Hematopoietic multipotent progenitor cell treated with erythropoietin and hydrocortisone succinate and interleukin-3 and kit ligand, for 15 days (in vitro differentiated cells): Measurements from ENCODE around the gene SLC25A33.

Source experiments
- DNase-seq: peaks from one replicate; pipeline ENCODE4 v3.0.0-alpha.2; 2015; ENCODE audit warnings: low spot score

The SLC25A33 gene

DNA sequence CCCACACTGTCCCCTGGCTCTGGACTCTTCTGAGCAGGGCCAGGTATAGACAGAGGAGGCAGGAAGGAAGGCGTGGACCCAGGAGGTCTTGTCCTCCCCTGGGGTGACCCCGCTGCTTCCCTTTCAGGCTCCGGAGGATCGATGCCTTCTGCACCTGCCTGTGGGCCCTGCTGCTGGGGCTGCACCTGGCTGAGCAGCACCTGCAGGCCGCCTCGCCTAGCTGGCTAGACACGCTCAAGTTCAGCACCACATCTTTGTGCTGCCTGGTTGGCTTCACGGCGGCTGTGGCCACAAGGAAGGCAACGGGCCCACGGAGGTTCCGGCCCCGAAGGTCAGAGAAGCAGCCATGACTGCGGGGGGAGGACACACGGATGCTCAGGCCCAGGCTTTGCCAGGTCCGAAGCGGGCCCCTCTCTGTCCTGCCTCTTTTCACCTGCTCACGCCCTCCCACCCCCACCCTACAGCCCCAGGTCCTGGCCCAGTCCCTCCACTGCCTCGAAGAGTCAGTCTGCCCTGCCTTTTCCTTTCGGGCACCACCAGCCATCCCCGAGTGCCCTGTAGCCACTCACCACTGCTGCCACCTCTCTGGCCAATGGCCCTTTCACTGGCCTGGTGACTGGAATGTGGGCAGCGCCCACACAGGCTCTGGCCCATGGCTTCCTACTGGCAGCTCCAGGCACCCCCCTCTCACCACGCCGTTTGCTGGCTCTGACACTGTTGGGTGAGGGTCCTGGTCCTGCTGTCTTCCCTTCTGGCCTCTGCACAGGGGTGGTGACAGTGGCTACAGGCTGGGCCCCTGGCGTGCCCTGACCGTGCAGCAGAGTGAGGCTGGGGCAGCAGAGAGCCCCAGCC lies 62.9 kb downstream of the SLC25A33 start:
- no peak for DNase-seq

DNA sequence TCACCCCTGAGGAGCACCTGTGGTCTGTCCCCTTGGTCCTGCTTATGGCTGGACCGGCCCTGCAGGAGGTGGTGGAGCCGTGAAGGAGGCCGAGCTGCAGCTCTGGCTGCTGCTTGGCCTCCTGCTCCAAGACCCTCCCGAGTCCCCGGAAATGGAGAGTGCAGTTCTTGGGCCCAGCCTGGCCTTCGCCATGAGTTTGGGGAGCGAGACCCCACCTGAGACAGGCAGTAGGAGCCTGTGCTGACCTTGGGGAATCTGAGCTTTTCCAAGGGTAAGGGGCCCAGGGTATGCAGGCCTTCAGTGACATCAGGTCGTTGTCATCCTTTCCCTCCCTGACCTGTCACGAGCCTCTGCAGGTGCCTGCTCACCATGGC lies 63.5 kb downstream of the SLC25A33 start:
- DNase-seq = no peak

DNA sequence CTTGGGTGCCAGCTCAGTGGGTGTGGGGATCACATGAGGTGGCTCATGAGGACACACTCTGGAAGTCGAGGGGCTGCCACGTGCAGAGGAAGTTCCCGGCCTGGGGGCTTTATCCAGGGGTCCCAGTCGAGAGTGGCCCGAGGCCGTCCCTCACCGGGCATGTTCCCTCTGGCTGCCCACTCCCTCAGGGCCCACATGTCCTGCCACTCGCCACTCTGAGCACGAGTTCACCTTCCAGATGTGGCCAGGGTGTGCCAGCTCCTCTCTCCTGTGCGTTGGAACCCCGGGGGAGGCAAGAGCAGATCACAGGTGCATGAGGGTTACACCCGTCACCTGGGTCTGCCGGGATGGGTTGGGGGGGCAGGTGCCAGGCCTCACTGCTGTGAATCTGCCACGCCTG lies 64.0 kb downstream of the SLC25A33 start:
- no peak for DNase-seq

DNA sequence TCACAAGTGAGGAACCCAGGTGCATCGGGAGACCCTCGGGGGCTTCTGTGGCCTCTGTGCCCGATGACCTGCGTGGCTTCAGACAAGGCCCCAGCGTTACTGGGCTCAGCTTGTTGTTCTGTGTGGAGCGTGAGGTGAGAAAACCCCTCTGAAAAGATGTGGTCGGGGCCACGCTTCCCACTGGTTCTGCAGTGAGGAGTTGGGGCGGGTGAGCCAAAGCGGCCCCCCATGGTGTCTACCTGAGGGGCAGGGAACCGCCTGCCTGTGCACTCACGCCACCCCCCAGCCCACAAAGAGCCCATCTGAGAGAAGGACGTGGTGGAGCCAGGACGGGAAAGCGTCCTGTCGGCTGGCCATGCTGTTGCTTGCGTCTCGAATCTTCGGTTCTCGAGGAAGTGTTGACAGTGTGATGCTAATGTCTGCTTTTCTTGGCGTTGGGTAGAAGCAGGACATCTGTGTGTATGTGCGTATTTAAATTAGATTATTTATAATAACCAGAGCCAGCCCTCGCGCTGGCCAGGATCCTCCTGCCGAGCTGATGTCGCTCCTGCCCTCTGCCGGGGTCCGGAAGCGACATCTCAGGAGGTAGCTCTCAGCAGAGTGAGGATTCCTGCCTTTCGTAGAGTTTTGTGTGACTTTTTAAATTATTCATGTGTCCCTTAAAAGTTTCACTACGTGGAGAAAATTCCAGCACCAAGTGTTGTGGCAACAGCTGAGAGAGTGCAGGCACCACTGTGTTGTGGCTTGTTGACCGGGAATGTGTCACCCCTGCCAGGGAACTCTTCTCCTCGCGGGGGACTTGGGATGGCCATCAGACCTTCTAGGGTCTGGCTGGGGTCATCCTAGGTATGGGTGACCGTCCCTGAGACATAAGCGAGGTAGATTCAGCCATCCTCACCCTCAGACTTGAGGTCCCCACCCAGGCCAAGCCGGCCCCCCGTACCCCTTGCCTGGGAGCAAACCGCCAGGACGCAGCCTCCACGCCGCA lies 64.8 kb downstream of the SLC25A33 start:
- no peak for DNase-seq

DNA sequence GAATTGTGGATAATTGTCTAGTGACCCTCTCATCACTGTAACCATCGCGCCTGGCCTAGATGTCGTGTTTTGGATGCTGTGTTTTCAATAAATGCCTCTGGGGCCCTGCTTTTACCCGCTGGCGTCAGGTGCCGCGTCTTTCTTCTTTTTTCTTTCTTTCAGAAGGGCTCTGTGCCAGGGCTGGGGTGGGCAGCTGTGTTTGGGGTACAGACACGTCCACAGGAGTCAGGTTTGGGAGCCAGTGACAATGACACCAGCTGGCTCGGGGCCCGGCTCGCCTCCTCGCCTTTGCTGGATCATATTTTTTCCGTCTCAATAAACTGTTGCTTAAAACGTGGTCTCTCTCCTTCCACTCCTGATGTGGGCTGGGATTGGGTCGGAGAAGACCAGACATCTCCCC lies 65.6 kb downstream of the SLC25A33 start:
- no peak for DNase-seq

DNA sequence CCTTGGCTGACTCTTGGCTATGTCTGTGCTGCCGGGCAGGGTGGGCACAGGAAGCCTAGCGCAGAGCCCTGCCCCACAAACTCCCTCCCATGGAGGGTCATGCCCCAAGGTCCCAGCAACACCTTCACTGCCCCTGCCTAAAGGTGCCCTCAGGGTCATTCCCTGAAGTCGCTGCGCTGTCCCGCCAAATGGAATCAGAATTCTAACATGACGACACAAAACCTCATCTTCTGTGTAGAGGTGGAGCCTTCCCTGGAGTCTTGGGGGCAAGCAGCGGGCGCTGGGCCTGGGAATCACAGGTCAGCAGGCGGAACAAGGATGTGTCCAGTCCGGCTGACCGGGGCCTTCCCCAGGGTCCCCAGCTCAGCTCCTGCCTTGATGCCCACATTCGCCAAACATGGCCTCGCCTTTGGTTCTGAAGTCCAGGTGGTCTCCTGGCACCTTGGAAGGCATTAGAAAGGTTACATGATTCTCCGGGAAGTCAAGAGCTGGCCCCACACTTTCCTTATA lies 66.7 kb downstream of the SLC25A33 start:
- no peak for DNase-seq

DNA sequence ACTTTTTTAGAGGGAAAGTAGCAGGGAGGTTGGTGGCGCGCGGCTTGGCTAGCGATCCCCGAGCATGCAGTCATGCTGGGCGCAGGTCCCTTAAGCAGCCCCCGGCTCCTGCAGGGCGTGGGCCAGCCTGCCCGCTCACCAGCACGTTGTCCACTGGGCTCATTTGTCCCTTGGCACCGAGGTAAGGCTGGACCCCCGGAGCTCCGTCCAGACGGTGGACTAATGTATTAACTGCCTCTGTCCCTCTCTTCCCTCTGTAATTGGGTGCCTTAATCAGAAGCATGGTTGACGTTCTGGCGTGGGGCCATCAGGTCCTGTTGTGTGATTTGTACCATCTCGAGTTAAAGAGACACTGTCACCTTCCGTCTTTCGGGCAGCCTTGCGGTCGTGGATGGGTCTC lies 67.2 kb downstream of the SLC25A33 start:
- no peak for DNase-seq

DNA sequence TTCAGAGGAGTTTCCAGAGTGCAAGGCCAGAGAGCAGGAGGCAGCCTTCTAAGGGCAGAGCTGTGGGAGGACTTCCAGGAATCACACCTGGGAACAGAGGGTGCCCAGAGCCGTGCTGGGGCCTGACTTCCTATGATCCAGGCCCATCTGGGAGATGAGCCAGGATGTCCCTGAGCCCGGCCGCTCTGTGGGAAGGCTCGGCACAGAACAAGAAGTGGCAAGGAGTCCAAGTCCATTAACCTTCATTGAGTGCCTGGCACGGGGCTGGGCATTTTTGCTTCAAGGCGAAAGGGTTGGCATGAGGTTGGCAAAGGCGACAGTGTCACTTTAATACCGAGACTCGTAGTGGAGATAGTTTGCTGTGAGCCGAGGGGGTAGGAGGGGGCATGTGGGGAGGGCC lies 67.7 kb downstream of the SLC25A33 start:
- DNase-seq = no peak

DNA sequence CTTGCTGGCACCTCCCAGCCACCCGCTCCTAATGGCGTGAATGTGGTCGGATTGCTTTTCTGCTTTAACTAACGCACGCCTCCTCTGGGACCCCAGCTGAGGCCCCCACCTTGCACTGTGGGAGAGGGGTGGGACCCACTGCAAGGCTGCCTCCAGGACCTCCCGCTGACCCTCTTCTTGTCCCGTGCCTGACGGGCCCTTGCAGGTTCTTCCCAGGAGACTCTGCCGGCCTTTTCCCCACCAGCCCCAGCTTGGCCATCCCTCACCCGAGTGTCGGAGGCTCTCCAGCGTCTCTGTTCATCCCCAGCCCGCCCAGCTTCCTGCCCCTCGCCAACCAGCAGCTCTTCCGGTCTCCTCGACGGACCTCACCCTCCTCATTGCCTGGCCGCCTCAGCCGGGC lies 68.1 kb downstream of the SLC25A33 start:
- DNase-seq = no peak

DNA sequence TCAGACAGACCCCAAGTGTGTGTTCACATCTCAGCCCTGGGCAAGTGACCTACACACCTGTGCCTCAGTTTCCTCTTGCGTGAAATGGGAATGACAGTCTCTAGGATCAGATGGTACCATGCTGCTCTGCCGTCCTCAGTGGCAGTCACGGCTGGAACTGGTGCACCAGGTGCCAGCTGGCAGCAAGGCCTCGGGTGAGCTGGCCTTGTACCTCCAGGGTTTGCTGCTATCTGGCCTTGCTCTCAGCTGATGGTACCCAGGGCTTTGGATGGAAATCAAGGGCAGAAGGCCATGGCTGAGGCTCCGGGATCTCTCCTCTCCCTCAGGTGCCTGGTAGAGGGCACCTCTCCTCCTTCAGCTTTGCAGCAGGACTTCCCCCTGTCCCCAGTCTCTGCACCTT lies 70.7 kb downstream of the SLC25A33 start:
- no peak for DNase-seq

DNA sequence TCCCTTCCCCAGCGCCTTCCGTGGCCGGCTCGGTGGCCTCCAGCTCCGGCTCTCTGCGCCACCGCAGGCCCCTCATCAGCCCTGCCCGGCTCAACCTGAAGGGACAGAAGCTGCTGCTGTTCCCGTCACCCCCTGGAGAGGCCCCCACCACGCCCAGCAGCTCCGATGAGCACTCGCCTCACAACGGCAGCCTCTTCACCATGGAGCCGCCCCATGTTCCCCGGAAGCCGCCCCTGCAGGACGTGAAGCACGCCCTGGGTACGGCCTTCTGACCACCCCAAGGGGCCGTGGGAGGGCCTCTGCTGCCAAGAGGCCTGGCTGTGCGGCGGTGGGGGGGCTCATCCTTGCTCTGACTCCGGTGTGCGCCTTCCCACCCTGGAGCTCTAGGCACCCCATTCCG lies 71.3 kb downstream of the SLC25A33 start:
- DNase-seq = no peak

DNA sequence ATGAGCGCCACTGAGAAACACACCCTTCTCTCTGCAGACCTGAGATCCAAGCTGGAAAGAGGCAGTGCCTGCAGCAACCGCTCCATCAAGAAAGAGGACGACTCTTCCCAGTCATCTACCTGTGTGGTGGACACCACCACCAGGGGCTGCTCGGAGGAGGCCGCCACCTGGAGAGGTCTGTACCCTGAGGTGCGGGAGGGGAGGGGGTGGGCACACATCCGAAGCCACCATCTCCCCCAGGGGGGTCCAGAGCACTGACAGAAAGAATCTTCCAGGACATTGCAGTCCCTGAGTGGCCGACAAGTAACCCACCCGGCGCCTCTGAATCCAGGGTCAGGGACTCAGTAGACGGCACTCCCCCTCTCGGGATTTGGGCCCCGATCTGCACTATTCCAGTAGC lies 72.5 kb downstream of the SLC25A33 start:
- no peak for DNase-seq

DNA sequence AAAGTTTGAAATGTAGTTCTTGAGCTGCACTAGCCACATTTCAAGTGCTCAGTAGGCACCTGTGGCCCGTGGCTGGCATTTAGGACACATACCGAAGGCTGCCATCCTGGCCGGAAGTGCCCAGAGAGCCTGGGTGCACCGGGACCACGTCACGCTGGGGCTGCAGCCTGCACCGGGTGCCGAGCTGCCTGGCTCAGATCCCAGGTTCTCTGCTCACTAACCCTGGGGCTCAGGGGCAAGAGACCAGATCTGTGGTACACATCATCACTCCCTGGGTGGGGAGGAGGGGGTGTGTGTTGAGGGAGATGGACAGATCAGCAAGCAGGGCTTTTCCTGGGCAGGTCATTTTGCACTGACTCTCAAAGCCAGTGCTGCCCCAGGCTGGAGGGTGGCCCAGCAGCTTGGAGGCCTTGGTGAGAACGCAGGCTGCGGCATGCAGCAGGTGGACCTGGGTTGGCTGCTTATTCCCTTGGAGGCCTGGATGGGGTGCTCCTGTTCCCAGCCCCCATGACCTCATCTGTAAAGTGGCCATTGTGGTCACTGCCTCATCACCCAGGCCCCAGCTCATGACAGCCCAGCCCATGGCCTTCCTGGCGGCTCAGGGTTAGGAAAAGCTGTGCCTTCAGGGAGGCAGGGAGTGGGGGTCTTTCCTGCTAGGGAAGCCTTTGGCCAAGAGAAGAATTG lies 73.0 kb downstream of the SLC25A33 start:
- no peak for DNase-seq

DNA sequence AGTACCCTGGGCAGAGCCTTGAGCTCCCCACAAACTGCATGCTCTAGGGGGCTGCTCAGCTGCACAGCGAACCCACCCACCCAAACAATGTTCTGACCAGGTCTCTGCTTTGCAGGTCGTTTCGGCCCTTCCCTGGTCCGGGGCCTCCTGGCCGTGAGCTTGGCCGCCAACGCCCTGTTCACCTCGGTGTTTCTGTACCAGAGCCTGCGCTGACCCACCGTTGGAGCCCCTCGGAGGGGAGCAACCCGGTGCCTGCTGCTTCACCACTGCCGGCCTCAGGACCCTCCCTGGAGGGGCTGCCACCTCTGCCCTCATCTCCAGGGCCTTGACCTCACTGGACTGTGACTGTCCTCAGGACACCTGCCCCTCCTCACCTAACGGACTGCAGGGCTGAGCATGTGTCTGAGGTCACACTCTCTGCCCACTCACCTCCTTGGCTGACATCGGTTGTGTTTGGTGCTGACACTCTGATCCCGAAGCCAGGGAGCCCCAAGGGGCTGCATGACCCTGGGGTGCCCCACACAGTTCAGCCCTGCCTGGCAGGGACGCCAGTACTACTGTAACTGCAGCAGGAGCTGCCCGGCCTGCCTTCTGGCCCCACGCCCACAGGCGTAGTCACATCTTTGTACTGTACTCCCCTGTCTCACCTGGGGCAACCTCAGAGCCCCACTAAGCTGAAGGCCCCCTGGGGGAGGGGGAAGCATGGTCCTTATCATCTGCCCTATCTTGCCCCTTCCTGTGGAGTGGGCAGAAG lies 73.8 kb downstream of the SLC25A33 start:
- DNase-seq = no peak

DNA sequence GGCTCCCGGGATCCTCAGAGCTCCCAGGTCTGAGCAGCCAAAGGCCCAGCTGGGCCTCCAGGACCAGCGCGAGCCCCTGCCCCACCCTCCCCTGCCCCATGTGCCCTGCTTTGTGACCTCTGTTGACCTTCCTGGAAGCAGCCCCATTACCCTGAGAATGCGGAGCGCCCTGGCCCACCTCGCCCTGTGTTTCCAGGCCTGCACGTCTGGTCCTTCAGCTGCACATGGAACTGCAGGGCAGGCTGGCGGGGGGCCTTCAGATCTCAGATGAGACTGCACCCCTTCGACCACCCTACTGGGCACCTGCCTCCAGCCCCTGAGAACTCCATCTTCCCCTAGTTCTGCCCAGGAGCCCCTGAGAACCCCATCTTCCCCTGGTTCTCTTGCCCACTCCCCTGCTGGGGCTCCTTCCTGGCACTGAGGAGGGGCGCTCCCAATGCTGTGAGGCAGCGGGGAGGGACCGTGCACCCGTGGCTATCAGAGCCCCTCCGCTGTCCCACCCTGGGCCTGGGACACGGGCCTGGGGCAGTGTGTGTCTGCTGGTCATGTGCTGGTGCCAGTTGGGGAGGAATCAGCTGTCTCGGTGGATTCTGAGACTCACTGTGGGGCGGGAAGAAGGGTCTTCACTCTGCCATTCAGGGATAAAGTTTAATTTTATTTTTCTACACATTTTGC lies 74.5 kb downstream of the SLC25A33 start:
- DNase-seq = no peak

DNA sequence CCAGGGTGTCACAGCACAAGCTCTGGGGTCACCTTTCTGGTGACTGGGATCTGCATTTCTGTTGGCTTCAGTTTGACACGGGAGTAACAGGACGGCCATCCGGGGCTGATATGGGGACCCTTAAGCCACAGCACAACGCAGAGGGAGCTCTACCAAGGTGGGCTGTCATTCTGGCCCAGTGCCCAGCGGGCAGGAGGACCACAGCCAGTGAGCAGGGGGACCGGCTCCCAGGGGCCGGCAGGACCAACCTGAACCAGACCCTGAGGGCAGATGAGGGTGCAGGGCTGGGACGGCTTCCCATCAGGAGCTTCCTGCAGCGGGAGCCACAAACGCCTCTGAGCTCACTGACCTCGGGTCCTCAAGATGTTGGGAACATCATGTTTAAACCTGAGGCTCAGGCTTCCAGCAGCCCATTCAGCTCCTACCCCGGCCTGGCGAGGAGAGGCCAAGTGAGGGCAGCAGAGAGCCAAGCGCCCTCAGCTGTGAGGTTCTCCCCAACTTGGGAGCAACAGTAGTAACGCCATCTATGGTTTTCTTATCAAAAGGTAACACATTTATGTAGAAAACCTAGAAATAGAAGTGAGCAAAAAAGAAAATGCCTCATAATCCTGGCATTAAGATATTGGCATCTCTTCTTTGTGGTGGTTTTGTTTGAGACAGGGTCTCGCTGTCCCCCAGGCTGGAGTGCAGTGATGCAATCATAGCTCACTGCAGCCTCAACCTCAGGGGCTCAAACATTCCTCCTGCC lies 76.2 kb downstream of the SLC25A33 start:
- peak; percentile 43 for DNase-seq

DNA sequence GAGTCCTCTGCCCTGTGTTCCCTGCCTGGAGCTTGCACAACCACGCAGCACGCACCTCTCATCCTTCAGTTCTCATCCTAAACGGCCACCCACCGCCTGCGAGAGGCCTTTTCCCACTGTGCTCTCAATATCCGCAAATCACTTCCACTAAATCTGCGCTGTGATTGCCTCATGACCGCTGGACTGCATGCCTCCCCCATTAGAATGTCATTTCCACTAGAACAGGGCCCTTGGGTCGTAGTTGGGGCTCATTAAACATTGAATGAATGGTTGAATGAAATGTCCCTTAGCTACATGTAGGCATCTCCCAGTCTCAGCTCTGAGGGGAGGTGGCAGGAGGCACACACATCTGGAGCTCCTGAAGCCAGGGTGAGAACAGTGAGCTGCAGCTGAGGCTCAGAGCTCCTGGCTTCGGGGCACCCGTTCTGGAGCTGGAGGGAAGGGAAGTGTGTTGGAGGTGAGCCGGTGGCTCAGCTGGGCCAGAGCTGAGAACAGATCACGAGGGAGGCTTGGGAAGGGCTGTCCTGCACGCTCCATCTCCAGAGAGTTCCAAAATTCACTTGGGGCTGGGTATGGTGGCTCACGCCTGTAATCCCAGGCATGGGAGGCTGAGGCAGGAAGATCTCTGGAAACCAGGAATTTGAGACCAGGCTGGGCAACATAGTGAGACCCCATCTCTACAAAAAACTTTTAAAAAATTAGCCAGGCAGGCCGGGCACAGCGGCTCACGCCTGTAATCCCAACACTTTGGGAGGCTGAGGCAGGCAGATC lies 79.8 kb downstream of the SLC25A33 start:
- DNase-seq = no peak

DNA sequence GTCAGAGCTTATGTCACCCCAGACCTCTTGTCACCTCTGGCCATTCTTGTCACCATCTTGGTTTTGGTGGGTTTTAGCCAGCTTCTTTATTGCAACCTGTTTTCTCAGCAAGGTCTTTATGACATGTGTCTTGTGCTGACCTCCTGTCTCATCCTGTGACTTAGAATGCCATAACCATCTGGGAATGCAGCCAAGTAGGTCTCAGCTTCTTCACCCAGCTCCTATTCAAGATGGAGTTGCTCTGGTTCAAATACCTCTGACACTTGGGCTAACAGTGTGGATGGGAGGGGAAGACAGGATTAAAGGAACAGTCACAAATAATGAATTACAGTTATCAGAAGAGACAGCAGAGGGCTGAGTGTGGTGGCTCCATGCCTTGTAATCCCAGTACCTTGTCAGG lies 81.8 kb downstream of the SLC25A33 start:
- DNase-seq = no peak

DNA sequence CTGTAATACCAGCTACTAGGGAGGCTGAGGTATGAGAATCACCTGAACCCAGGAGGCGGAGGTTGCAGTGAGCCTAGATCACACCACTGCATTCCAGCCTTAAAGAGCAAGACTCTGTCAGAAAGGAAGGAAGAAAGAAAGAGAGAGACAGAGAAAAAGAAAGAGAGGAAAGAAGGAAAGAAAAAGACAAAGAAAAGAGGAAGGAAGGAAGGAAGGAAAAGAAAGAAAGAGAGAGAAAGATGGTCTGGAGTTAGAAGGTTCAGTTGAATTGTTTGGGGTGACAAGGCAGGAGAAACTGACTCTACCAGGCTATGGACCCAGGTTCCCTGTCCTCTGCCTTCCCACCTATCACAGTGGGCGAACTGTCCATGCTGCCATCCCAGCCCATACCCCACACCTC lies 84.8 kb downstream of the SLC25A33 start:
- DNase-seq = no peak
